IPS-18c (cell line): ENCODE results near the gene PRR7.
"Not testable (repeated sequence)": the region's sequence is repeated elsewhere in the genome, so short reads cannot be mapped to it uniquely, and the experiment has no call there.

Source experiments
- H3K4me3 ChIP-seq: 2 replicates; pipeline ENCODE4 v1.7.0; 2013; ENCODE audit warnings: low read depth, mild to moderate bottlenecking, low read length, moderate library complexity; ENCODE audit not compliant: insufficient read depth
- H3K9me3 ChIP-seq: one replicate; pipeline ENCODE4 v1.6.1; 2013; ENCODE audit warnings: mild to moderate bottlenecking, low read length, moderate library complexity; ENCODE audit not compliant: control insufficient read depth, insufficient read depth

PRR7 gene

GRCh38 chr5:177483994-177484901, 37.6 kb downstream of the PRR7 start:
- Histone ChIP-seq H3K9me3 (no peaks in the 10 kb centered on the region), H3K4me3 (no peak overlapping the region)

GRCh38 chr5:177484902-177485549, 38.4 kb downstream of the PRR7 start:
- Histone ChIP-seq H3K9me3 (no peaks in the 10 kb centered on the region), H3K4me3 (no peak overlapping the region)

GRCh38 chr5:177485753-177486152, 39.1 kb downstream of the PRR7 start:
- not testable (repeated sequence) for H3K9me3 ChIP-seq

GRCh38 chr5:177486256-177486655, 39.6 kb downstream of the PRR7 start:
- Histone ChIP-seq H3K4me3 (no peak overlapping the region), H3K9me3 (no peaks in the 10 kb centered on the region)

More at GRCh38 chr5:177485753-177486152, 39.1 kb downstream of the PRR7 start:
- not testable (repeated sequence) for H3K4me3 ChIP-seq

- no peak overlapping the region for H3K4me3 ChIP-seq
- H3K9me3 ChIP-seq, result no peaks in the 10 kb centered on the region
These were observed 40.5 kb downstream of the PRR7 start for GRCh38 chr5:177487144-177487543.

GRCh38 chr5:177487975-177488374, 41.4 kb downstream of the PRR7 start:
- Histone ChIP-seq H3K9me3 (no peaks in the 10 kb centered on the region), H3K4me3 (no peak overlapping the region)

- Histone ChIP-seq H3K9me3 (no peaks in the 10 kb centered on the region), H3K4me3 (no peak overlapping the region)
These were observed 42.6 kb downstream of the PRR7 start for GRCh38 chr5:177489119-177489716.

GRCh38 chr5:177490311-177490991, 43.8 kb downstream of the PRR7 start:
- Histone ChIP-seq H3K4me3 (no peak overlapping the region), H3K9me3 (no peaks in the 10 kb centered on the region)

GRCh38 chr5:177490992-177491391, 44.4 kb downstream of the PRR7 start:
- Histone ChIP-seq H3K4me3 (no peak overlapping the region), H3K9me3 (no peaks in the 10 kb centered on the region)

- no peaks in the 10 kb centered on the region for H3K9me3 ChIP-seq
- no peak overlapping the region for H3K4me3 ChIP-seq
These were observed 44.9 kb downstream of the PRR7 start for GRCh38 chr5:177491429-177491945.

GRCh38 chr5:177491983-177492746, 45.6 kb downstream of the PRR7 start:
- no peaks in the 10 kb centered on the region for H3K9me3 ChIP-seq
- no peak overlapping the region for H3K4me3 ChIP-seq

- no peak overlapping the region; the same call in 1 of the 2 replicates for H3K4me3 ChIP-seq
- H3K9me3 ChIP-seq, result no peaks in the 10 kb centered on the region
These were observed 46.2 kb downstream of the PRR7 start for GRCh38 chr5:177492841-177493240.

GRCh38 chr5:177493795-177494345, 47.3 kb downstream of the PRR7 start:
- Histone ChIP-seq H3K4me3 (no peak overlapping the region), H3K9me3 (no peaks in the 10 kb centered on the region)

GRCh38 chr5:177494346-177495195, 48.0 kb downstream of the PRR7 start:
- Histone ChIP-seq H3K4me3 (peak overlapping the region; percentile 34; the same call in 1 of the 2 replicates), H3K9me3 (no peaks in the 10 kb centered on the region)

- Histone ChIP-seq H3K9me3 (no peaks in the 10 kb centered on the region), H3K4me3 (peak overlapping the region; percentile 72)
These were observed 48.8 kb downstream of the PRR7 start for GRCh38 chr5:177495243-177496060.
